Suprapubic skin (tissue), 3 donors: ENCODE results near the gene WDR46.

Source experiments
- EP300 ChIP-seq: sonication (generic); formaldehyde crosslinking; IDR thresholded peaks from one replicate; pipeline ENCODE4 v1.6.1; 2017; ENCODE audit warnings: antibody characterized with exemption
- TF ChIP-seq, protein P1 (sequence below), 2 donors: fragments of 200-600 bp in 1 of 2; fragments of 450-650 bp in 1 of 2; sonication (generic) in 1 of 2; IDR thresholded peaks; one replicate each; pipeline ENCODE4 v1.5.1; 2016 to 2019; ENCODE audit warnings: antibody characterized with exemption in 2 of 2, mild to moderate bottlenecking in 1 of 2, moderate library complexity in 1 of 2

DNA sequence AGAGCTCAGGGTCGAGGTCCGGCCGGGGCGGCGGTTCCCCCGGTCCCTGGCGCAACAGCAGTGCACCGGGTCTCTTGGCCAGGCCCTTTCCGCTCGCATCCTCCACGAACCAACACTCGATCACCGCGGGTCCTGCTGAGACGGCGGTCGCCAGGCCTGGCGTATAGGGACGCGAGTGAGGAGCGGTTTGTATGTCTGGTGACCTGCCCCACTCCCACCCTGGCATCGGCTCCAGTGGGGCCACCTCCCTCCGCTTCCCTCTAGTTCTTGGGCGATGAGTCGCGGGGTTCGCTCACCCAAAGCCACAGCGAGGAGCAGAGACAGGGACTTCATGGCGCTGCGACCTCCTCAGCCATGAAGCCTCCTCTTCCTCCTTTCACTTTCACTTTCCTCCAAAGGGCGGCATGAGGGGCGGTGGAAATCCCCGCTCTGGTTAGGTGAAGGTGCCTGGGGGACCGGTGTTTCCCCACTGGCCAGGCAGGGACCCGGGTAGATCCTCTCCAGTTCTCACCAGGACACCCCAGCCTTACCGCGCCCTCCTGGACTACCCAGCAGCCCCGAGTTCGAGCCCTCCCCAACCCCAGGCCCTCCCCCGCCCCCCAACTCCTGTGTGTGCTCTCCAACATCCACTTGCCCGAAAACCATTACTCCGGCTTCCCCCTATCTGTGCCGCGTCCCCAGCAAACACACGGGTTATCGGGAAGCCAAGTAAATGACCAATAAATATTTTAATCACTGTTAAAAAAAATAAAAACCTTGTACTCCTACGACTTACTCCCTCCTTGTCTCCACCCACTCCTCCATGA lies 24.9 kb upstream of the WDR46 start, which contains the start of gene TAPBP:
- no peak for TF ChIP-seq EP300
- TF ChIP-seq, protein P1, sequence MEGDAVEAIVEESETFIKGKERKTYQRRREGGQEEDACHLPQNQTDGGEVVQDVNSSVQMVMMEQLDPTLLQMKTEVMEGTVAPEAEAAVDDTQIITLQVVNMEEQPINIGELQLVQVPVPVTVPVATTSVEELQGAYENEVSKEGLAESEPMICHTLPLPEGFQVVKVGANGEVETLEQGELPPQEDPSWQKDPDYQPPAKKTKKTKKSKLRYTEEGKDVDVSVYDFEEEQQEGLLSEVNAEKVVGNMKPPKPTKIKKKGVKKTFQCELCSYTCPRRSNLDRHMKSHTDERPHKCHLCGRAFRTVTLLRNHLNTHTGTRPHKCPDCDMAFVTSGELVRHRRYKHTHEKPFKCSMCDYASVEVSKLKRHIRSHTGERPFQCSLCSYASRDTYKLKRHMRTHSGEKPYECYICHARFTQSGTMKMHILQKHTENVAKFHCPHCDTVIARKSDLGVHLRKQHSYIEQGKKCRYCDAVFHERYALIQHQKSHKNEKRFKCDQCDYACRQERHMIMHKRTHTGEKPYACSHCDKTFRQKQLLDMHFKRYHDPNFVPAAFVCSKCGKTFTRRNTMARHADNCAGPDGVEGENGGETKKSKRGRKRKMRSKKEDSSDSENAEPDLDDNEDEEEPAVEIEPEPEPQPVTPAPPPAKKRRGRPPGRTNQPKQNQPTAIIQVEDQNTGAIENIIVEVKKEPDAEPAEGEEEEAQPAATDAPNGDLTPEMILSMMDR (IDR thresholded peaks at IDR 0.05): no peak
